IgD-negative memory B cell (primary cell): ENCODE results near the gene GPS1. TPM values are rescaled to one million over a fixed set of nuclear protein-coding genes. Genes with fewer than 3 reads are reported as not detected.
"Not testable (repeated sequence)": the region's sequence is repeated elsewhere in the genome, so short reads cannot be mapped to it uniquely, and the experiment has no call there.

ENCODE experiments used
- H3K27ac Mint-ChIP-seq, 3 donors: one replicate each; pipeline ENCODE4 v1.8.0; 2020 to 2022; ENCODE audit warnings: mild to moderate bottlenecking in 3 of 3, mixed read lengths in 3 of 3, moderate library complexity in 1 of 3
- H3K27me3 Mint-ChIP-seq: one replicate; pipeline ENCODE4 v1.8.0; 2021; ENCODE audit warnings: mixed read lengths
- H3K36me3 Mint-ChIP-seq: one replicate; pipeline ENCODE4 v1.8.0; 2020; ENCODE audit warnings: mild to moderate bottlenecking, mixed read lengths
- H3K4me1 Mint-ChIP-seq, 3 donors: one replicate each; pipeline ENCODE4 v1.8.0; 2020 to 2022; ENCODE audit warnings: mixed read lengths in 3 of 3, mild to moderate bottlenecking in 1 of 3
- H3K4me3 Mint-ChIP-seq, 4 donors: one replicate each; pipeline ENCODE4 v1.8.0; 2020 to 2022; ENCODE audit warnings: mild to moderate bottlenecking in 4 of 4, mixed read lengths in 4 of 4, moderate library complexity in 3 of 4
- H3K9me3 Mint-ChIP-seq, 3 donors: one replicate each; pipeline ENCODE4 v1.8.0; 2020 to 2021; ENCODE audit warnings: mixed read lengths in 3 of 3, mild to moderate bottlenecking in 1 of 3
- polyA plus RNA-seq: library from polyadenylated mRNA; unstranded; fragments of 300-500 nt; fragmentation: Illumina TruSeq; gene quantifications from one replicate; pipeline ENCODE4 v1.2.3, GENCODE V29; 2021

The GPS1 gene
- polyA plus RNA-seq, 1 donor from 2014 or later = 122 TPM

- Mint-ChIP-seq H3K27me3 (no peaks in the 10 kb centered on the region), H3K27ac (peak overlapping the region in 1 of 3 donors; percentile 9), H3K4me1 (peaks cover 1 to 8% (median 7%) of the 10 kb centered on the region in 3 donors), H3K9me3 (no peaks in the 10 kb centered on the region), H3K36me3 (peaks cover 1% of the 10 kb centered on the region), H3K4me3 (peak overlapping the region; percentile 77 to 88 (median 84))
Observed at GRCh38 chr17:82030470-82031302, 21.0 kb upstream of the GPS1 start.

DNA sequence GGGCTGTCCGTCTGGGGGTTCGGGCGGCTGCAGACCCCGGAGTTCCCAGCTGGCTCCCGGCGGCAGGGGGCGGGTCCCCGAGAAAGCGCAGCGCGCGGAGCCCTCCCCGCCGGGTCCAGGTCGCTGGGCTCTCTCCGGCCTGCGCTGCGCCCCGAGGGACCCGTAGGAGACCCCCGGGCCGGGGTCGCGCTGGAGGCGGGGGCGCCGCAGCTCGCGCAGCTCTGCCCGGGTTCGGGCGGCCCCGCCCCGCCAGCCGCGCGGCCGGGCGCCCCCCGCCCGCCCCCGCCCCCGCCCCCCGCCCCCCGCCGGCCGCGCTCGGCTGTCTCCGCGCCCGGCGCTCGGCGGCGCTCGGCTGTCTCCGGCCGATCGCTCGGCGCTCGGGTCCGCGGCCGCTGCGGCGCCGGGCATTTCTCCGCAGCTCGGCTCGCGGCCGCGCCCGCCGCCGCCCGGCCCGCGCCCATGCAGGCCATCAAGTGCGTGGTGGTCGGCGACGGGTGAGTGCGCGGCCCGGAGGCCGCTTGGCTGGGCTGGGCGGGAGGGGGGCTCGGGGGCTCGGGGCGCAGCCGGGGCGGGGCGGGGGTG, 20.3 kb upstream of the GPS1 start, which contains the start of gene RAC3:
RAC3 (plus strand) TSS at position 376 of the 582 bp plus-strand sequence; CDS start at position 460, 84 bp downstream.
- H3K9me3 Mint-ChIP-seq = no peaks in the 10 kb centered on the region
- peaks cover 1 to 8% (median 7%) of the 10 kb centered on the region in 3 donors for H3K4me1 Mint-ChIP-seq
- peak within 1 kb of the TSS in 1 of 3 donors; percentile 9 for H3K27ac Mint-ChIP-seq
- peaks cover 1% of the 10 kb centered on the region for H3K36me3 Mint-ChIP-seq
- peak within 1 kb of the TSS; percentile 77 to 88 (median 84) for H3K4me3 Mint-ChIP-seq
- no peaks in the 10 kb centered on the region for H3K27me3 Mint-ChIP-seq

- H3K36me3 Mint-ChIP-seq = no peaks in the 10 kb centered on the region
Observed at GRCh38 chr17:82031885-82032627, 19.6 kb upstream of the GPS1 start.

GRCh38 chr17:82033359-82034085, 18.2 kb upstream of the GPS1 start:
- H3K36me3 Mint-ChIP-seq = no peaks in the 10 kb centered on the region
- H3K4me1 Mint-ChIP-seq = peaks cover 6 to 14% (median 13%) of the 10 kb centered on the region in 3 donors
- no peaks in the 10 kb centered on the region for H3K27me3 Mint-ChIP-seq
- no peak overlapping the region for H3K27ac Mint-ChIP-seq
- no peaks in the 10 kb centered on the region for H3K9me3 Mint-ChIP-seq
- H3K4me3 Mint-ChIP-seq = peak overlapping the region in 1 of 4 donors; percentile 74

More at GRCh38 chr17:82031885-82032627, 19.6 kb upstream of the GPS1 start:
- Mint-ChIP-seq H3K4me3 (peak overlapping the region in 2 of 4 donors; percentile 32 to 74), H3K9me3 (no peaks in the 10 kb centered on the region), H3K4me1 (peaks cover 1 to 8% (median 7%) of the 10 kb centered on the region in 3 donors), H3K27ac (no peak overlapping the region), H3K27me3 (no peaks in the 10 kb centered on the region)

DNA sequence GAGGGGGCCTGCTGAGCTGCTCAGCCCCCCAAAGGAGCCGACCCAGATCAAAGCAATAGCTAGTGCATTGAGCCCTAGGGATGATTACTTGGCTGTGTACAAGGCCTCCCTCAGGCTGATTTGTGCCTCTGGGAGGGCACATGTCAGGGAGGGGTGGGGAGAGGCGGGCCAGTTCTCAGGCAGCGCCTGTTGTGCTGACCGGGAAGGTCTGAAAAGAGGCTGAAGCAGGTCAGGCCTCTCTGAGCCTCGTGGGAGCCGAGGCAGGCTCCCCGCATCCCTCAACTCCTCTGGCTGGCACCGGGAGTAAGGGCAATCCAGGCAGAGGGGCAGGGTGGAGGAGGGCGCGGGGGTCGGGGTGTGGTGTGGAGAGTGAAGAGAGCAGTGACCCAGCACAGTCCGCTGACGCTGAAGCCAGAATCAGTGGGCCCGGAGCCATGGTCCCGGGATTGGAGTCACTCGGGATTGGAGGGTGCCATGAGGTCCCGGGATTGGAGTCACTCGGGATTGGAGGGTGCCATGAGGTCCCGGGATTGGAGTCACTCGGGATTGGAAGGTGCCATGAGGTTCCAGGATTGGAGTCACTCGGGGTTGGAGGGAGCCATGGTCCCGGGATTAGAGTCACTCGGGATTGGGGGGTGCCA, 17.2 kb upstream of the GPS1 start:
- H3K4me1 Mint-ChIP-seq = peaks cover 9 to 16% (median 14%) of the 10 kb centered on the region in 3 donors
- H3K4me3 Mint-ChIP-seq = peak overlapping the region; percentile 30 to 83 (median 66)
- no peaks in the 10 kb centered on the region for H3K9me3 Mint-ChIP-seq
- no peak overlapping the region for H3K27ac Mint-ChIP-seq
- H3K36me3 Mint-ChIP-seq = no peaks in the 10 kb centered on the region
- no peaks in the 10 kb centered on the region for H3K27me3 Mint-ChIP-seq

DNA sequence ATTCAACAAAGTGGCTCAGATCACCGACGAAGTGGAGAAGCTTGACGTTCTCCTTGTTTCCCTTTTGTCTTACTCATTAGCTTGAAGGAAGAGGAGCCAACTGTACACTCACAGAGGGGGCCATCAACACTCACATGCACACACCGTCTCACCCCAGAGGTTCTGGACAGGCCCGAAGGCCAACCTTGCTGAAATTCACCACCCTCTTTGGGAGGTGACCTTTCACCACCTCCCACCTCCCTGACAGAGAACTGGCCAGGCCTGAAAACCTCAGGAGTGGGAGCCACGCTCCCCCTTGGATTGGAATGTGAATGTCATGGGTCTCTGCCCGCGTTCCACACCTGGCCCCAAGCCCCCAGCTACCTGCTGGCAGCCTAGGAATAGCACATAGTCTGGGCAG, 16.2 kb upstream of the GPS1 start:
- Mint-ChIP-seq H3K9me3 (no peaks in the 10 kb centered on the region), H3K27me3 (no peaks in the 10 kb centered on the region), H3K4me3 (peak overlapping the region in 3 of 4 donors; percentile 39 to 83 (median 53)), H3K4me1 (peaks cover 9 to 16% (median 14%) of the 10 kb centered on the region in 3 donors), H3K36me3 (no peaks in the 10 kb centered on the region), H3K27ac (peak overlapping the region; percentile 27 to 73 (median 46))

GRCh38 chr17:82035956-82036633, 15.6 kb upstream of the GPS1 start:
- H3K36me3 Mint-ChIP-seq = no peaks in the 10 kb centered on the region
- H3K27ac Mint-ChIP-seq = peak overlapping the region in 2 of 3 donors; percentile 27 to 82
- H3K9me3 Mint-ChIP-seq = no peaks in the 10 kb centered on the region

DNA sequence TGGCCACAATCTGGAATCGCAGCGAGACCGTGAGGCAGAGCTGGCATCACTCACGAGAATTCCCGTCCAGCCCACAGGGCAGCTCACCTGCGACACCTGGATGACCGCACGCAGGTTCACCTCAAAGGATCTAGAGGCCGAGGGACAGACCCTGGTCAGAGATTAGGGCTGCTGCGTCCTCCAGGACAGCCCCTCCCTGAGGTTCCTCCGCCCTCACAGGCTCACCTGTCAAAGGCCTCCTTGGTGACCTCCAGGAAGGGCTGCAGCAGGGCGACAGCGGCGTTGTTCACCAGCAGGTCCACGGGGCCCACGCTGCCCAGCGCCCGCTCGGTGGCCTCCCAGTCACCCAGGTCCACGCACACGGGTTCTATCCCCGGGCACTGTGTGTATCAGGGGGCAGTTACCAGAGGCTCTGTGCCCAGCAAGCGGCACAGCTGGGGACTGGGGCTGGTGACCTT, 15.0 kb upstream of the GPS1 start:
- H3K27ac Mint-ChIP-seq = peak overlapping the region in 1 of 3 donors; percentile 82

More at GRCh38 chr17:82035956-82036633, 15.6 kb upstream of the GPS1 start:
- Mint-ChIP-seq H3K4me1 (peaks cover 9 to 15% (median 14%) of the 10 kb centered on the region in 3 donors), H3K27me3 (no peaks in the 10 kb centered on the region), H3K4me3 (peak overlapping the region; percentile 22 to 88 (median 80))

DNA sequence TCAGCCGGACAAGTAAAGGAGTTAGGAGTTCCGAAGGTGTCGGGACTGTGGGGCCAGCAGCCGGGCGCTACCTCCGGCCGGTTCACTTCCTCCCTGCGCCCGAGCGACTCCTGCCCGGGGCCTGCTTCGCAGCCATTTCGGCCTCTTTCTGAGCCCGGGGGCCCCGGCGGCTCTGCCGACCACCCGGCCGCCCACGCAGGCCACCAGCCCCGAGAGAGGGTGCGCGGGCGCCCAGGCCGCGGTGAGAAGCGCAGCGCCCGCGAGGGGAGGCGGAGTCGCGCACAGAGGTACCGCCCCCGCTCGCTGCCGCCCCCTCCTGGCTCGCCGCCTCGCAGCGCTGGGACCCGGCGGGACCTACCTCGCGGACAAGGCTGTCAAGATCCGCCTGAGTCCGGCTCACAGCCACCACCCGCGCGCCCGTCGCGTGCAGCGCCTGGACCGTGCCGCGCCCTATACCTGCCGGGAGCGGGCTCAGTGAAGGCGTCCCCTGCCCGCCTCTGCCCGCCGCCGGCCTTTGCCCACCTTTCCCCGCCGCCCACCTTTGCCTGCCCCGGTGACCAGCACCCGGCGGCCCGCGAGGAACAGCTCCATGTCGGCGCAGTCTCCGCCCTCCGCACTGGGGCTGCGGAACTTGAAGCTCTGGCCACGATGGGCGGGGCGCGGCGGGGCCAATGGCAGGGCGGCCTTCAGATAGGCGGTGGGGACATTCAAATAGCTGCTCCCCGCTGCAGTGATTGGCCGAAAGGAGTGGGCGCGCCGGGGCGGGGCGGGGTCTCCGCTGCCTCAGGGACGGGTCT, 14.4 kb upstream of the GPS1 start, which contains the start of gene DCXR:
DCXR (minus strand) TSS at position 606 of the 797 bp plus-strand sequence; CDS start at position 591, 15 bp downstream.
- Mint-ChIP-seq H3K4me1 (peaks cover 9 to 15% (median 14%) of the 10 kb centered on the region in 3 donors), H3K27ac (peak within 1 kb of the TSS; percentile 36 to 95 (median 82)), H3K4me3 (peak within 1 kb of the TSS; percentile 83 to 97 (median 90)), H3K36me3 (no peaks in the 10 kb centered on the region), H3K9me3 (no peaks in the 10 kb centered on the region), H3K27me3 (no peaks in the 10 kb centered on the region)

More for the DNA sequence above, 15.0 kb upstream of the GPS1 start:
- peaks cover 9 to 15% (median 14%) of the 10 kb centered on the region in 3 donors for H3K4me1 Mint-ChIP-seq
- no peaks in the 10 kb centered on the region for H3K36me3 Mint-ChIP-seq
- no peaks in the 10 kb centered on the region for H3K27me3 Mint-ChIP-seq
- no peaks in the 10 kb centered on the region for H3K9me3 Mint-ChIP-seq
- H3K4me3 Mint-ChIP-seq = peak overlapping the region; percentile 32 to 88 (median 80)

DNA sequence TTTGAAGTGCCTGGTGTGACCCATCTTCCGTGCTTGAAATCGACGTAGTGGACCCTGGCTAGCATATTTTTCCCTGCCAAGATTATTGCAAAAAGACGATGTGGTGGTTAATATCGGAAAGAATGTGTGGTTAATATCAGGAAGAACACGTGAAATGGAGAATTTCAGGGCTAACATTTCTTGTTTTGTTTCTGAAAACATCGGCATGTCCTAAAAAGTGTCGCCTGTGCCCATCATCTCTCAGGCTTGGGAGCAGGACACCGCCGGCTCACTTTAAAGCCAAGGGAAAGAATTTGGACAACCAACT, 13.9 kb upstream of the GPS1 start:
- Mint-ChIP-seq H3K9me3 (no peaks in the 10 kb centered on the region), H3K4me1 (peaks cover 9 to 15% (median 14%) of the 10 kb centered on the region in 3 donors), H3K27ac (peak overlapping the region; percentile 36 to 95 (median 82)), H3K27me3 (no peaks in the 10 kb centered on the region), H3K4me3 (peak overlapping the region; percentile 83 to 97 (median 90)), H3K36me3 (no peaks in the 10 kb centered on the region)

GRCh38 chr17:82038796-82039409, 12.8 kb upstream of the GPS1 start:
- peak overlapping the region in 2 of 4 donors; percentile 41 to 61 for H3K4me3 Mint-ChIP-seq
- not testable (repeated sequence) for H3K36me3 Mint-ChIP-seq, H3K9me3 Mint-ChIP-seq, H3K27me3 Mint-ChIP-seq
- peak overlapping the region in 1 of 3 donors; percentile 34 for H3K27ac Mint-ChIP-seq
- peaks cover 9 to 15% (median 14%) of the 10 kb centered on the region in 3 donors for H3K4me1 Mint-ChIP-seq

DNA sequence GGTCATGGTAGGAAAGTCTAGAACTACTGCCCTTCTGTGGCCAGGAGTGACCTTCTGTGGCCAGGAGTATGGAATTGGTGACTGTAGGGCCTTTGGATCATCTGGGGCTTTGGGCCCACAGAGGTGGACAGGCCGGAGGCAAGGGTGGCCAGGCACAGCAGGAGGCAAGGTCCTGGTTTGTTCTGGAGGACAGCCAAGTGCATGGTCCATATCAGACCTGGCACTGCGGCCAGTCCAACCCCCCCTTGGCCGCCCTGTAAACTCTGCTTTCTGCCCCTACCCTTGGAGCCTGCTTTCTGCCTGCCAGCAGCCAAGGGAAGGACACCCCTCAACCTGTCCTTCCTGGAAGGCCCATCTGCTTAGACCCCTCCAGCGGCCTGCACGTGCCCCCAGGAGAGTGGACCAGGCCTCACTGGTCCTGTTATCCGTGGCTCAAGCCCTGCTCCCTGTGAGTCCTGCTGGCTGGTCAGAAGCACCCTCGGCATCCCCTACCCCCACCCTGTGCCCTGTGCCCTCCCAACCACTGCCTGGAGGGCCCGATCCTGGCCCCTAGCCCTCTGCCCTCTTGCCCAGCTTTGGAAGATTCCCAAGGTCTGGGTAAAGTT, 11.9 kb upstream of the GPS1 start:
- H3K27ac Mint-ChIP-seq = no peak overlapping the region
- no peaks in the 10 kb centered on the region for H3K36me3 Mint-ChIP-seq
- peaks cover 9 to 15% (median 14%) of the 10 kb centered on the region in 3 donors for H3K4me1 Mint-ChIP-seq
- H3K27me3 Mint-ChIP-seq = no peaks in the 10 kb centered on the region
- H3K4me3 Mint-ChIP-seq = peak overlapping the region in 2 of 4 donors; percentile 30 to 56
- no peaks in the 10 kb centered on the region for H3K9me3 Mint-ChIP-seq
